ENCODE measurements around the gene ACKR1.

Gene ACKR1

GRCh38 chr1:159179906-159180305 is 24.8 kb upstream of the ACKR1 start:
- H3K36me3 Mint-ChIP-seq, result no peaks in the 10 kb centered on the region
- no peaks in the 10 kb centered on the region for H3K27me3 Mint-ChIP-seq
- no peaks in the 10 kb centered on the region for H3K4me1 Mint-ChIP-seq
- no peak overlapping the region for H3K4me3 Mint-ChIP-seq
- no peaks in the 10 kb centered on the region for H3K9me3 Mint-ChIP-seq
- H3K27ac Mint-ChIP-seq, result no peak overlapping the region
- no peak for ATAC-seq

DNA sequence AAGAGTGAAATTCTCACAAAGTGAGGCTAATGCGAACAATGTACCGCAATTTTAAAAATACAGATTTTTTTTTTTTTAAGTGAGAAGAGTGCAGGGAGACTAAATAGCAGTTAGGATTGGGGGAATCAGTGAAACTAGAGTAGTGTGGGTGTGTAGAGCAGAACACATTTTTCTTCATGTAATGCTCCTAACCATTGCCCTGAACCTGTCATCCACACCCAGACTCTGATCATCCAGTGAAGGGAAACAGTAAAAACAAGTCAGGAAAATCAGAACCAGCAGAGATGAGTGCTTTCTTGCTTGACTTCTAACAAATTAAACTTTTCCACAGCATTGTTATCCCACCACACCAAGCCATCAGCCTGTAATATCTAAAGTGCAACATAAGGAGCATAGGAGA is 24.2 kb upstream of the ACKR1 start:
- no peak for ATAC-seq
- no peaks in the 10 kb centered on the region for H3K9me3 Mint-ChIP-seq
- no peaks in the 10 kb centered on the region for H3K36me3 Mint-ChIP-seq
- no peaks in the 10 kb centered on the region for H3K27me3 Mint-ChIP-seq
- peaks cover under 1% of the 10 kb centered on the region for H3K4me1 Mint-ChIP-seq
- no peak overlapping the region for H3K4me3 Mint-ChIP-seq
- H3K27ac Mint-ChIP-seq, result no peak overlapping the region

GRCh38 chr1:159181328-159182024 is 23.2 kb upstream of the ACKR1 start:
- ATAC-seq, result no peak
- H3K27ac Mint-ChIP-seq, result no peak overlapping the region
- H3K9me3 Mint-ChIP-seq, result no peaks in the 10 kb centered on the region
- H3K4me3 Mint-ChIP-seq, result no peak overlapping the region
- H3K36me3 Mint-ChIP-seq, result no peaks in the 10 kb centered on the region
- H3K27me3 Mint-ChIP-seq, result no peaks in the 10 kb centered on the region
- peaks cover 10% of the 10 kb centered on the region for H3K4me1 Mint-ChIP-seq

- no peak overlapping the region for H3K4me3 Mint-ChIP-seq
- no peaks in the 10 kb centered on the region for H3K27me3 Mint-ChIP-seq
- ATAC-seq, result no peak
- H3K4me1 Mint-ChIP-seq, result peaks cover 33% of the 10 kb centered on the region
- H3K27ac Mint-ChIP-seq, result no peak overlapping the region
- H3K9me3 Mint-ChIP-seq, result no peaks in the 10 kb centered on the region
- no peaks in the 10 kb centered on the region for H3K36me3 Mint-ChIP-seq
Measured at GRCh38 chr1:159184201-159184600, 20.5 kb upstream of the ACKR1 start.

GRCh38 chr1:159185121-159185520 is 19.6 kb upstream of the ACKR1 start:
- no peak for ATAC-seq
- no peaks in the 10 kb centered on the region for H3K9me3 Mint-ChIP-seq

DNA sequence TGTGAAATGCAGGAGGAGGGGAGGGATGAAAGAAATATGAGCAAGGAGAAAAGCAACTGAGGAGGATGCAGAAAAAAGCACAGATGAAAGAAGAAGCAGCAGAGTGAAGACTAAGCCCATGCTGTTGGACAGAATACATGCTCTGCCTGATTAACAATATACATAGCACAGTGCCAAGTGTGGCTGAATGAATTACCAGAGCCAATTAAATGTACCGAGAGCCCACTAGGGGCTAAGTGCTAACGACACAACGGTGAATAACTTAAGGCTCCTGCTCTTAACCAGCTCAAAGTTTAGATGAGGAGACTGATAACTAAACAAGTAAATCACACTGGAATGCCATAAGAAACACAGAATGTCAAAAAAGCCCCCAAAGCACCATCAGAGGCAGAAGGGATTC is 17.6 kb upstream of the ACKR1 start:
- ATAC-seq, result no peak
- no peak overlapping the region for H3K4me3 Mint-ChIP-seq
- H3K36me3 Mint-ChIP-seq, result no peaks in the 10 kb centered on the region
- H3K27ac Mint-ChIP-seq, result no peak overlapping the region
- H3K27me3 Mint-ChIP-seq, result no peaks in the 10 kb centered on the region
- peaks cover 41% of the 10 kb centered on the region for H3K4me1 Mint-ChIP-seq
- no peaks in the 10 kb centered on the region for H3K9me3 Mint-ChIP-seq

More at GRCh38 chr1:159185121-159185520, 19.6 kb upstream of the ACKR1 start:
- peaks cover 41% of the 10 kb centered on the region for H3K4me1 Mint-ChIP-seq
- no peaks in the 10 kb centered on the region for H3K36me3 Mint-ChIP-seq
- H3K4me3 Mint-ChIP-seq, result no peak overlapping the region
- no peaks in the 10 kb centered on the region for H3K27me3 Mint-ChIP-seq
- H3K27ac Mint-ChIP-seq, result no peak overlapping the region

- H3K4me3 Mint-ChIP-seq, result peak overlapping the region; percentile 85
- no peaks in the 10 kb centered on the region for H3K9me3 Mint-ChIP-seq
- H3K4me1 Mint-ChIP-seq, result peaks cover 41% of the 10 kb centered on the region
- H3K27ac Mint-ChIP-seq, result peak overlapping the region; percentile 91
- H3K36me3 Mint-ChIP-seq, result no peaks in the 10 kb centered on the region
- no peaks in the 10 kb centered on the region for H3K27me3 Mint-ChIP-seq
- ATAC-seq, result no peak
Measured at GRCh38 chr1:159187647-159188374, 16.9 kb upstream of the ACKR1 start.

DNA sequence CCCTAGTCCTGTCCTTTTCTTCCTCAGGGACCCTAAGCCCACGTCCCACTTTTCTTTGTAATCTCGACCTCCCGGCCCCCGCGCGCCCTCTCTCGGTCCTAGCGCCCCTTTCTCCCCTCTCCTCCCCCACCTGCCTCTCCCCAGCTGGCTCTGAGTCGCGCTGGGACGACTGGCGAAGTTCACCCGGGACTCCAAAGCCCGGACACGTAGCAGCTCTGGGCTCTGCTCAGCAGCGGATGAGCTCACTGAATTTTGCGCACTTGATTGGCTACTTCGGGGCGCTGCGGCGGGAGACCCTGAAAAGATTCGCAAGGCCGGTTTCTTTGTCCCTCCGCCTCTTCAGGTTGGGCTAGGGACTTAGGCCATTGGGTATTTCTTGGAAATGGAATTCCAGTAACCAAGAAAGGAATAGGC is 16.3 kb upstream of the ACKR1 start:
- peak; percentile 92 for ATAC-seq
- Mint-ChIP-seq H3K4me3 (peak overlapping the region; percentile 85), H3K36me3 (no peaks in the 10 kb centered on the region), H3K9me3 (no peaks in the 10 kb centered on the region), H3K4me1 (peaks cover 41% of the 10 kb centered on the region), H3K27me3 (no peaks in the 10 kb centered on the region), H3K27ac (peak overlapping the region; percentile 91)

GRCh38 chr1:159190441-159190840 is 14.2 kb upstream of the ACKR1 start:
- no peaks in the 10 kb centered on the region for H3K27me3 Mint-ChIP-seq
- no peak overlapping the region for H3K27ac Mint-ChIP-seq

GRCh38 chr1:159196543-159196942 is 8.1 kb upstream of the ACKR1 start:
- no peak for ATAC-seq
- Mint-ChIP-seq H3K4me3 (no peak overlapping the region), H3K9me3 (no peaks in the 10 kb centered on the region), H3K4me1 (no peaks in the 10 kb centered on the region), H3K27me3 (peaks cover 37% of the 10 kb centered on the region), H3K36me3 (no peaks in the 10 kb centered on the region), H3K27ac (no peak overlapping the region)

More at GRCh38 chr1:159190441-159190840, 14.2 kb upstream of the ACKR1 start:
- no peak overlapping the region for H3K4me3 Mint-ChIP-seq
- no peaks in the 10 kb centered on the region for H3K9me3 Mint-ChIP-seq
- ATAC-seq, result no peak
- no peaks in the 10 kb centered on the region for H3K36me3 Mint-ChIP-seq
- peaks cover 41% of the 10 kb centered on the region for H3K4me1 Mint-ChIP-seq

- Mint-ChIP-seq H3K9me3 (no peaks in the 10 kb centered on the region), H3K27me3 (peaks cover 50% of the 10 kb centered on the region), H3K36me3 (no peaks in the 10 kb centered on the region), H3K4me3 (no peak overlapping the region), H3K4me1 (no peaks in the 10 kb centered on the region), H3K27ac (no peak overlapping the region)
- ATAC-seq, result peak; percentile 77
Measured at GRCh38 chr1:159197561-159198557, 6.8 kb upstream of the ACKR1 start.

- no peak for ATAC-seq
- Mint-ChIP-seq H3K36me3 (no peaks in the 10 kb centered on the region), H3K4me1 (peaks cover 6% of the 10 kb centered on the region), H3K9me3 (no peaks in the 10 kb centered on the region), H3K4me3 (no peak overlapping the region), H3K27me3 (peaks cover 67% of the 10 kb centered on the region), H3K27ac (no peak overlapping the region)
Measured at GRCh38 chr1:159199901-159200300, 4.8 kb upstream of the ACKR1 start.

DNA sequence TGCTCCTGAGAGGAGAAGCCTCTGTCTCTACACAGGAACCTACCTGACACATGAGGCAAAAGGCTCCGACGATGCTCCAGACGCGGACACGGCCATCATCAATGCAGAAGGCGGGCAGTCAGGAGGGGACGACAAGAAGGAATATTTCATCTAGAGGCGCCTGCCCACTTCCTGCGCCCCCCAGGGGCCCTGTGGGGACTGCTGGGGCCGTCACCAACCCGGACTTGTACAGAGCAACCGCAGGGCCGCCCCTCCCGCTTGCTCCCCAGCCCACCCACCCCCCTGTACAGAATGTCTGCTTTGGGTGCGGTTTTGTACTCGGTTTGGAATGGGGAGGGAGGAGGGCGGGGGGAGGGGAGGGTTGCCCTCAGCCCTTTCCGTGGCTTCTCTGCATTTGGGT is 3.9 kb upstream of the ACKR1 start:
- no peak for ATAC-seq
- Mint-ChIP-seq H3K27ac (no peak overlapping the region), H3K9me3 (no peaks in the 10 kb centered on the region), H3K27me3 (peaks cover 76% of the 10 kb centered on the region), H3K4me3 (no peak overlapping the region), H3K36me3 (no peaks in the 10 kb centered on the region), H3K4me1 (peaks cover 10% of the 10 kb centered on the region)

- H3K27ac Mint-ChIP-seq, result no peak overlapping the region
- ATAC-seq, result no peak
- H3K4me1 Mint-ChIP-seq, result peaks cover 13% of the 10 kb centered on the region
- H3K9me3 Mint-ChIP-seq, result no peaks in the 10 kb centered on the region
- peaks cover 81% of the 10 kb centered on the region for H3K27me3 Mint-ChIP-seq
- no peaks in the 10 kb centered on the region for H3K36me3 Mint-ChIP-seq
- no peak overlapping the region for H3K4me3 Mint-ChIP-seq
Measured at GRCh38 chr1:159201642-159202041, 3.0 kb upstream of the ACKR1 start.

GRCh38 chr1:159203610-159204009 is 1.1 kb upstream of the ACKR1 start:
- no peak for ATAC-seq
- no peaks in the 10 kb centered on the region for H3K9me3 Mint-ChIP-seq
- H3K36me3 Mint-ChIP-seq, result no peaks in the 10 kb centered on the region
- no peak overlapping the region for H3K27ac Mint-ChIP-seq
- peaks cover 30% of the 10 kb centered on the region for H3K4me1 Mint-ChIP-seq
- H3K4me3 Mint-ChIP-seq, result no peak overlapping the region
- H3K27me3 Mint-ChIP-seq, result peaks cover 94% of the 10 kb centered on the region

Measured in stimulated activated memory B cell treated with anti-CD40 and anti-IgM and Interleukin-4, amounts not matched to agents 10 μg/mL and 1 μg/mL and 100 μg/mL, for 72 hours (primary cell).